ENCODE data around the gene GSS. TPM values are rescaled to one million over a fixed set of nuclear protein-coding genes. Genes with fewer than 3 reads are reported as not detected.

GSS gene
- total RNA-seq, 2 experiments from 2014 or later: 62.8 to 65.6 TPM

- ChIA-PET CTCF (interaction anchor here (0.7 kb wide), 1 partner anchor 120 kb away, joined by 4 read pairs; no protein-coding TSS in a partner anchor), POLR2A (interaction anchor here (0.6 kb wide), 1 partner anchor 620 kb away, joined by 4 read pairs; the partner anchor contains the start of gene ITCH)
Observed at GRCh38 chr20:34982270-34983088, 26.9 kb upstream of the GSS start.

GRCh38 chr20:34980543-34981233 lies 25.1 kb upstream of the GSS start:
- CTCF ChIA-PET: interaction anchor here (0.7 kb wide), 1 partner anchor 25 kb away, joined by 3 read pairs; no protein-coding TSS in a partner anchor

GRCh38 chr20:34979366-34980153 lies 24.0 kb upstream of the GSS start:
- ChIA-PET CTCF (no interaction called here), POLR2A (no interaction called here)

More at GRCh38 chr20:34980543-34981233, 25.1 kb upstream of the GSS start:
- POLR2A ChIA-PET: no interaction called here

GRCh38 chr20:34978092-34978744 lies 22.6 kb upstream of the GSS start:
- ChIA-PET POLR2A (no interaction called here), CTCF (no interaction called here)

- POLR2A ChIA-PET: no interaction called here
- CTCF ChIA-PET: no interaction called here
Observed at GRCh38 chr20:34977365-34978091, 21.9 kb upstream of the GSS start.

GRCh38 chr20:34976286-34976685 lies 20.7 kb upstream of the GSS start:
- ChIA-PET POLR2A (no interaction called here), CTCF (no interaction called here)

GRCh38 chr20:34974246-34974645 lies 18.6 kb upstream of the GSS start:
- POLR2A ChIA-PET: no interaction called here
- CTCF ChIA-PET: interaction anchor here (0.6 to 1.1 kb wide), 3 partner anchors 100 to 122 kb away, joined by 3 read pairs; no protein-coding TSS in a partner anchor

GRCh38 chr20:34971561-34972235 lies 16.1 kb upstream of the GSS start:
- ChIA-PET CTCF (interaction anchor here (0.9 kb wide), 1 partner anchor 297 kb away, joined by 3 read pairs; no protein-coding TSS in a partner anchor), POLR2A (no interaction called here)

GRCh38 chr20:34970846-34971560 lies 15.4 kb upstream of the GSS start:
- ChIA-PET POLR2A (no interaction called here), CTCF (interaction anchor here (0.9 kb wide), 1 partner anchor 298 kb away, joined by 3 read pairs; no protein-coding TSS in a partner anchor)

- CTCF ChIA-PET: no interaction called here
Observed at GRCh38 chr20:34970193-34970840, 14.7 kb upstream of the GSS start.

GRCh38 chr20:34968042-34968775 lies 12.6 kb upstream of the GSS start:
- POLR2A ChIA-PET: no interaction called here
- CTCF ChIA-PET: no interaction called here

More at GRCh38 chr20:34970193-34970840, 14.7 kb upstream of the GSS start:
- POLR2A ChIA-PET: no interaction called here

- ChIA-PET CTCF (no interaction called here), POLR2A (no interaction called here)
Observed at GRCh38 chr20:34967421-34967820, 11.8 kb upstream of the GSS start.

GRCh38 chr20:34965051-34965450 lies 9.4 kb upstream of the GSS start:
- CTCF ChIA-PET: no interaction called here
- POLR2A ChIA-PET: no interaction called here

- ChIA-PET POLR2A (no interaction called here), CTCF (no interaction called here)
Observed at GRCh38 chr20:34964486-34964885, 8.9 kb upstream of the GSS start.

- POLR2A ChIA-PET: interaction anchor here (1.0 to 2.0 kb wide), 2 partner anchors 80 to 83 kb away, joined by 9 to 10 read pairs; partner anchors contain the start of gene ACSS2
- CTCF ChIA-PET: interaction anchor here (0.7 to 6.3 kb wide), 4 partner anchors 83 to 1830 kb away, joined by 4 to 67 read pairs (median 6); partner anchors contain the start of genes ACSS2 and GGT7
Observed at GRCh38 chr20:34956751-34957472, 1.3 kb upstream of the GSS start.

Data from activated CD8-positive, alpha-beta memory T cell treated with anti-CD3 and anti-CD28 coated beads for 36 hours (primary cell).